Mucosa of rectum (tissue), 2 donors: Measurements from ENCODE around the gene MACF1.
"Not testable (repeated sequence)": the region's sequence is repeated elsewhere in the genome, so short reads cannot be mapped to it uniquely, and the experiment has no call there.

Source experiments
- H3K27ac ChIP-seq, 2 donors: one replicate each; pipeline ENCODE4 v1.7.0; 2013; ENCODE audit warnings: inconsistent platforms in 2 of 2, low read depth in 2 of 2, low read length in 2 of 2
- H3K27me3 ChIP-seq, 2 donors: one replicate each; pipeline ENCODE4 v1.7.0; 2013; ENCODE audit warnings: low read length in 2 of 2; ENCODE audit not compliant: control insufficient read depth in 2 of 2, insufficient read depth in 2 of 2
- H3K36me3 ChIP-seq, 2 donors: one replicate each; pipeline ENCODE4 v1.7.0; 2013; ENCODE audit warnings: low read length in 2 of 2; ENCODE audit not compliant: control insufficient read depth in 2 of 2, insufficient read depth in 2 of 2
- H3K4me1 ChIP-seq, 2 donors: one replicate each; pipeline ENCODE4 v1.7.0; 2013; ENCODE audit warnings: low read length in 2 of 2, mild to moderate bottlenecking in 1 of 2; ENCODE audit not compliant: control insufficient read depth in 2 of 2, insufficient read depth in 2 of 2
- H3K4me3 ChIP-seq, 2 donors: one replicate each; pipeline ENCODE4 v1.7.0; 2013; ENCODE audit warnings: low read length in 2 of 2
- H3K9ac ChIP-seq, 2 donors: one replicate each; pipeline ENCODE4 v1.7.0; 2013; ENCODE audit warnings: low read length in 2 of 2, low read depth in 1 of 2, mild to moderate bottlenecking in 1 of 2
- H3K9me3 ChIP-seq, 2 donors: one replicate each; pipeline ENCODE4 v1.7.0; 2013; ENCODE audit warnings: low read length in 2 of 2; ENCODE audit not compliant: control insufficient read depth in 2 of 2
- donor health status: healthy.
- donor health status: Normal muscosa, but diverticular disease.

Gene MACF1

GRCh38 chr1:39490596-39491145, 286.2 kb downstream of the MACF1 start:
- H3K36me3 ChIP-seq = peaks cover under 1 to 11% of the 10 kb centered on the region in 2 donors
- no peak overlapping the region for H3K27ac ChIP-seq
- H3K9ac ChIP-seq = peak overlapping the region; percentile 17 to 54
- peak overlapping the region; percentile 48 to 61 for H3K4me3 ChIP-seq
- no peaks in the 10 kb centered on the region for H3K9me3 ChIP-seq
- H3K27me3 ChIP-seq = peaks cover 12 to 15% of the 10 kb centered on the region in 2 donors
- peaks cover 3 to 6% of the 10 kb centered on the region in 2 donors for H3K4me1 ChIP-seq

GRCh38 chr1:39491146-39491921, 286.8 kb downstream of the MACF1 start, which contains the start of gene BMP8A:
BMP8A (plus strand) TSS chr1:39491636; CDS start chr1:39491992, 356 bp downstream.
- peaks cover 0 to 8% of the 10 kb centered on the region in 2 donors for H3K36me3 ChIP-seq
- H3K4me1 ChIP-seq = peaks cover 3 to 6% of the 10 kb centered on the region in 2 donors
- peaks cover 12 to 15% of the 10 kb centered on the region in 2 donors for H3K27me3 ChIP-seq
- no peak within 1 kb of the TSS for H3K27ac ChIP-seq
- peak within 1 kb of the TSS; percentile 52 to 67 for H3K4me3 ChIP-seq
- H3K9me3 ChIP-seq = no peaks in the 10 kb centered on the region
- peak within 1 kb of the TSS; percentile 17 to 54 for H3K9ac ChIP-seq

- H3K9ac ChIP-seq, H3K9me3 ChIP-seq, H3K4me1 ChIP-seq, H3K36me3 ChIP-seq, H3K27ac ChIP-seq, H3K4me3 ChIP-seq: not testable (repeated sequence)
- peaks cover 12 to 15% of the 10 kb centered on the region in 2 donors for H3K27me3 ChIP-seq
Observed at GRCh38 chr1:39492118-39493042, 287.9 kb downstream of the MACF1 start.

GRCh38 chr1:39493043-39493810, 288.7 kb downstream of the MACF1 start:
- not testable (repeated sequence) for H3K27ac ChIP-seq, H3K4me1 ChIP-seq, H3K4me3 ChIP-seq, H3K9me3 ChIP-seq, H3K9ac ChIP-seq, H3K36me3 ChIP-seq
- peaks cover 12 to 15% of the 10 kb centered on the region in 2 donors for H3K27me3 ChIP-seq

- Histone ChIP-seq H3K27ac (no peak overlapping the region), H3K4me1 (peaks cover 3 to 6% of the 10 kb centered on the region in 2 donors), H3K27me3 (peaks cover 12 to 15% of the 10 kb centered on the region in 2 donors), H3K9ac (no peak overlapping the region), H3K36me3 (no peaks in the 10 kb centered on the region), H3K9me3 (no peaks in the 10 kb centered on the region), H3K4me3 (no peak overlapping the region)
Observed at GRCh38 chr1:39494671-39495410, 290.3 kb downstream of the MACF1 start.

- H3K9me3 ChIP-seq, H3K4me3 ChIP-seq, H3K4me1 ChIP-seq, H3K36me3 ChIP-seq, H3K27ac ChIP-seq, H3K9ac ChIP-seq: not testable (repeated sequence)
- peaks cover 12 to 15% of the 10 kb centered on the region in 2 donors for H3K27me3 ChIP-seq
Observed at GRCh38 chr1:39496520-39496919, 292.0 kb downstream of the MACF1 start.

- Histone ChIP-seq H3K4me1 (no peaks in the 10 kb centered on the region), H3K36me3 (no peaks in the 10 kb centered on the region), H3K4me3 (no peak overlapping the region), H3K9me3 (no peaks in the 10 kb centered on the region), H3K27me3 (peaks cover 12 to 13% of the 10 kb centered on the region in 2 donors), H3K27ac (no peak overlapping the region), H3K9ac (no peak overlapping the region)
Observed at GRCh38 chr1:39497585-39497984, 293.1 kb downstream of the MACF1 start.

GRCh38 chr1:39498096-39498710, 293.7 kb downstream of the MACF1 start:
- H3K9me3 ChIP-seq, H3K4me3 ChIP-seq, H3K27ac ChIP-seq, H3K27me3 ChIP-seq, H3K4me1 ChIP-seq, H3K36me3 ChIP-seq, H3K9ac ChIP-seq: not testable (repeated sequence)

- H3K4me3 ChIP-seq, H3K27me3 ChIP-seq, H3K27ac ChIP-seq, H3K4me1 ChIP-seq, H3K36me3 ChIP-seq, H3K9ac ChIP-seq, H3K9me3 ChIP-seq: not testable (repeated sequence)
Observed at GRCh38 chr1:39498821-39499220, 294.3 kb downstream of the MACF1 start.
